H9 (cell line): ENCODE results near the gene TRIM67. TPM values are rescaled to one million over a fixed set of nuclear protein-coding genes. Genes with fewer than 3 reads are reported as not detected.

Source experiments
- DNase-seq: peaks from one replicate; pipeline ENCODE4 v3.0.0-alpha.2; 2017
- H2AFZ ChIP-seq: one replicate; pipeline ENCODE4 v1.6.1; 2013; ENCODE audit warnings: mild to moderate bottlenecking, low read length, control low read depth, moderate library complexity
- H2AK5ac ChIP-seq: 2 replicates; pipeline ENCODE4 v1.6.1; 2013; ENCODE audit warnings: low read length, control low read depth, mixed read lengths; ENCODE audit not compliant: insufficient read length
- H2BK120ac ChIP-seq: one replicate; pipeline ENCODE4 v1.6.1; 2013; ENCODE audit warnings: low read depth, mild to moderate bottlenecking, low read length, control low read depth, inconsistent platforms; ENCODE audit not compliant: poor library complexity, severe bottlenecking
- H2BK12ac ChIP-seq: 2 replicates; pipeline ENCODE4 v1.6.1; 2013; ENCODE audit warnings: low read length, control low read depth, mixed read lengths, low read depth; ENCODE audit not compliant: insufficient read length
- H2BK15ac ChIP-seq: 2 replicates; pipeline ENCODE4 v1.6.1; 2013; ENCODE audit warnings: low read depth, low read length, control low read depth
- H2BK20ac ChIP-seq: one replicate; pipeline ENCODE4 v1.6.1; 2013; ENCODE audit warnings: low read depth, mild to moderate bottlenecking, low read length, control low read depth, inconsistent platforms; ENCODE audit not compliant: poor library complexity, severe bottlenecking
- H2BK5ac ChIP-seq: 2 replicates; pipeline ENCODE4 v1.6.1; 2013; ENCODE audit warnings: low read length, control low read depth, mixed read lengths; ENCODE audit not compliant: insufficient read length
- H3K14ac ChIP-seq: 2 replicates; pipeline ENCODE4 v1.6.1; 2013; ENCODE audit warnings: low read length, control low read depth; ENCODE audit not compliant: insufficient read depth
- H3K18ac ChIP-seq: 2 replicates; pipeline ENCODE4 v1.6.1; 2013; ENCODE audit warnings: low read depth, mild to moderate bottlenecking, mixed read lengths, low read length, control low read depth; ENCODE audit not compliant: insufficient read length
- H3K23ac ChIP-seq: 2 replicates; pipeline ENCODE4 v1.6.1; 2013; ENCODE audit warnings: low read length, control low read depth, mixed read lengths, low read depth; ENCODE audit not compliant: insufficient read length
- H3K23me2 ChIP-seq: 2 replicates; pipeline ENCODE4 v1.6.1; 2013; ENCODE audit warnings: low read depth, mild to moderate bottlenecking, mixed read lengths, low read length, control low read depth; ENCODE audit not compliant: insufficient read length, poor library complexity, severe bottlenecking
- H3K27ac ChIP-seq: 2 replicates; pipeline ENCODE4 v1.5.1; 2013; ENCODE audit warnings: low read length, control low read depth, mixed read lengths, low read depth; ENCODE audit not compliant: insufficient read length
- H3K27me3 ChIP-seq: 2 replicates; pipeline ENCODE4 v1.6.1; 2013; ENCODE audit warnings: low read length, control low read depth, inconsistent platforms; ENCODE audit not compliant: insufficient read depth
- H3K4ac ChIP-seq: 2 replicates; pipeline ENCODE4 v1.6.1; 2013; ENCODE audit warnings: low read depth, mild to moderate bottlenecking, control low read depth, inconsistent platforms, low read length, moderate library complexity
- H3K4me1 ChIP-seq: 2 replicates; pipeline ENCODE4 v1.6.1; 2013; ENCODE audit warnings: low read length, control low read depth, inconsistent platforms; ENCODE audit not compliant: insufficient read depth
- H3K4me2 ChIP-seq: 2 replicates; pipeline ENCODE4 v1.6.1; 2013; ENCODE audit warnings: low read length, control low read depth, mixed read lengths; ENCODE audit not compliant: insufficient read length, insufficient read depth
- H3K56ac ChIP-seq: 2 replicates; pipeline ENCODE4 v1.6.1; 2013; ENCODE audit warnings: low read depth, mild to moderate bottlenecking, mixed read lengths, low read length, control low read depth; ENCODE audit not compliant: insufficient read length
- H3K79me1 ChIP-seq: 2 replicates; pipeline ENCODE4 v1.6.1; 2013; ENCODE audit warnings: low read depth, mild to moderate bottlenecking, moderate library complexity, low read length, control low read depth, inconsistent platforms; ENCODE audit not compliant: insufficient read depth, poor library complexity, severe bottlenecking
- H3K79me2 ChIP-seq: 2 replicates; pipeline ENCODE4 v1.6.1; 2013; ENCODE audit warnings: low read length, control low read depth, inconsistent platforms; ENCODE audit not compliant: insufficient read depth
- H3K9ac ChIP-seq: 2 replicates; pipeline ENCODE4 v1.6.1; 2013; ENCODE audit warnings: low read length, control low read depth, mixed read lengths; ENCODE audit not compliant: insufficient read length; ENCODE audit errors: extremely low read depth
- H3K9me3 ChIP-seq: one replicate; pipeline ENCODE4 v1.6.1; 2013; ENCODE audit warnings: low read depth, low read length, inconsistent platforms; ENCODE audit not compliant: control insufficient read depth
- H3T11ph ChIP-seq: one replicate; pipeline ENCODE4 v1.6.1; 2013; ENCODE audit warnings: mild to moderate bottlenecking, low read length, control low read depth, inconsistent platforms
- H4K20me1 ChIP-seq: one replicate; pipeline ENCODE4 v1.6.1; 2013; ENCODE audit not compliant: control insufficient read depth, insufficient read length, insufficient read depth
- H4K5ac ChIP-seq: 2 replicates; pipeline ENCODE4 v1.6.1; 2013; ENCODE audit warnings: low read depth, mild to moderate bottlenecking, mixed read lengths, low read length, control low read depth; ENCODE audit not compliant: insufficient read length
- H4K8ac ChIP-seq: replicated peaks from 2 replicates; pipeline ENCODE4 v1.6.1; 2013; ENCODE audit warnings: low read length, control low read depth, mixed read lengths, low read depth; ENCODE audit not compliant: insufficient read length
- H4K91ac ChIP-seq: 2 replicates; pipeline ENCODE4 v1.6.1; 2013; ENCODE audit warnings: low read depth, mild to moderate bottlenecking, moderate library complexity, mixed read lengths, low read length, control low read depth; ENCODE audit not compliant: insufficient read length
- H3K27ac Mint-ChIP-seq, 3 experiments: 2 replicates in 2 of 3; 3 replicates in 1 of 3; pipeline ENCODE4 v1.8.0; 2020 to 2021; ENCODE audit warnings: mixed read lengths in 3 of 3, mild to moderate bottlenecking in 1 of 3, moderate library complexity in 1 of 3
- H3K27me3 Mint-ChIP-seq: 2 replicates; pipeline ENCODE4 v1.8.0; 2021; ENCODE audit warnings: low read depth, mild to moderate bottlenecking, moderate library complexity, mixed read lengths
- H3K36me3 Mint-ChIP-seq, 3 experiments: 2 replicates in 2 of 3; 3 replicates in 1 of 3; pipeline ENCODE4 v1.8.0; 2020 to 2021; ENCODE audit warnings: low read depth in 3 of 3, mixed read lengths in 3 of 3; ENCODE audit not compliant: insufficient read depth in 1 of 3
- H3K4me1 Mint-ChIP-seq, 2 experiments: 2 replicates each; pipeline ENCODE4 v1.8.0; 2020; ENCODE audit warnings: mixed read lengths in 2 of 2
- H3K4me3 Mint-ChIP-seq, 2 experiments: 2 replicates in 1 of 2; 3 replicates in 1 of 2; pipeline ENCODE4 v1.8.0; 2020 to 2021; ENCODE audit warnings: mild to moderate bottlenecking in 2 of 2, mixed read lengths in 2 of 2, moderate library complexity in 1 of 2
- H3K9me3 Mint-ChIP-seq, 2 experiments: 2 replicates in 1 of 2; 3 replicates in 1 of 2; pipeline ENCODE4 v1.8.0; 2020; ENCODE audit warnings: mild to moderate bottlenecking in 2 of 2, mixed read lengths in 2 of 2, moderate library complexity in 1 of 2
- CTCF ChIP-seq: fragments of 200-600 bp; sonication (generic); conservative IDR thresholded peaks from 3 replicates; pipeline ENCODE4 v1.8.0; 2021; ENCODE audit warnings: antibody characterized with exemption, mild to moderate bottlenecking
- WGBS: extraction: QIAGEN DNeasy Blood & Tissue Kit; methylation state at CpG from one replicate; pipeline ENCODE4 v1.1.7; 2013; ENCODE audit warnings: missing lambda C conversion rate, low lambda C conversion rate, mixed read lengths; ENCODE audit not compliant: insufficient read length; ENCODE audit errors: extremely low coverage; 5-methylcytosine and 5-hydroxymethylcytosine counted together
- total RNA-seq: library from RNA; stranded (reverse); gene quantifications from 2 replicates; pipeline ENCODE4 v1.2.1, GENCODE V29; 2021

The TRIM67 gene
- total RNA-seq, 1 experiment from 2014 or later: not detected

DNA sequence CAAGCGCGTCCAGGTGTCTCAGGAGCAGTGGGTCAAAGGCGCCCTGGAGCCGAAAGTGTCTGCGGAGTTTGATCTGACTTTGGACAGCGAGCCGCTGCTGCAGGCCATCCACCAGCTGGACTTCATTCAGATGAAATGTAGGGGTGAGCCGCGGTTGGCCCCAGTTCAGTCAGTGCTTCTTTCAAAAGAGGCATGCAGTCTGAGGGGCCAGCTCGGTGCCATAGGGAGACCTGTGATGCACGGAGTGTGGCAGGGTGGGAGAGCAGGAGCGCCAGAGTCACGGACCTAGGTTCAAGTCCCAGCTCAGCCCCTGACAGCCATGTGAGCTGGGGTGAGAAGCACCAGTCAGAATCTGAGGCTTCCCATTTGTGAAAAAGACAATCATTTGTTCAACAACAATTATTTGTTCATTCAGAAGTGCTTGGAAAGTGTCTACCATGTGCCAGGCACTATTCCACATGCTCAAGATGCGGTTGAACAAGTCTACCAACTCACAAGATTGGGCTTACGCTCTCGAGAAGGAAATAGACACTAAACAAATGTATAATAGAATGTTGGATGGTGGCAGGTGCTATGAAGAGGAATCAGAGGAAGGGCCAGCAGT is 39.6 kb downstream of the TRIM67 start:
- WGBS: no CpG with 5 or more reads among the region's 16 CpGs
- H3K4ac ChIP-seq: no peak overlapping the region
- TF ChIP-seq CTCF: no peak
- Mint-ChIP-seq H3K9me3 (no peaks in the 10 kb centered on the region), H3K4me1 (no peaks in the 10 kb centered on the region), H3K4me3 (no peak overlapping the region), H3K27ac (no peak overlapping the region), H3K27me3 (peaks cover 98% of the 10 kb centered on the region), H3K36me3 (no peaks in the 10 kb centered on the region)
- no peaks in the 10 kb centered on the region for H3K9me3 ChIP-seq
- no peak overlapping the region for H2BK15ac ChIP-seq
- no peak overlapping the region for H3K56ac ChIP-seq
- no peak overlapping the region for H2BK12ac ChIP-seq
- no peak overlapping the region for H3K27ac ChIP-seq
- no peak overlapping the region for H3K18ac ChIP-seq
- no peak overlapping the region for H4K8ac ChIP-seq
- no peak overlapping the region for H3K4me2 ChIP-seq
- no peak overlapping the region for H3K23ac ChIP-seq
- peaks cover 12% of the 10 kb centered on the region; the same call in 1 of the 2 replicates for H3K27me3 ChIP-seq
- H3K23me2 ChIP-seq: no peaks in the 10 kb centered on the region
- no peak overlapping the region for H2BK5ac ChIP-seq
- H3K14ac ChIP-seq: no peak overlapping the region; the same call in 1 of the 2 replicates
- no peak overlapping the region for H3K9ac ChIP-seq
- DNase-seq: no peak
- no peak overlapping the region for H4K91ac ChIP-seq
- no peak overlapping the region for H3T11ph ChIP-seq
- no peak overlapping the region for H4K5ac ChIP-seq
- H3K79me1 ChIP-seq: no peaks in the 10 kb centered on the region
- H3K4me1 ChIP-seq: no peaks in the 10 kb centered on the region
- H2AK5ac ChIP-seq: no peak overlapping the region
- H4K20me1 ChIP-seq: no peaks in the 10 kb centered on the region
- no peak overlapping the region for H2BK20ac ChIP-seq
- H3K79me2 ChIP-seq: no peaks in the 10 kb centered on the region
- H2BK120ac ChIP-seq: no peak overlapping the region
- no peak overlapping the region for H2AFZ ChIP-seq
